Activated effector memory CD4-positive, alpha-beta T cell treated with Interleukin-2 at 50 U/mL for 16 hours (primary cell): ENCODE data around the gene TCF3.
"Not testable (repeated sequence)": the region's sequence is repeated elsewhere in the genome, so short reads cannot be mapped to it uniquely, and the experiment has no call there.

Experiments used
- DNase-seq: peaks from one replicate; pipeline ENCODE4 v3.0.0-alpha.2; 2020

TCF3 gene

GRCh38 chr19:1652471-1653299 lies at the start of gene TCF3:
Gene TCF3 (minus strand): TSS chr19:1652615. CDS start chr19:1650248, 2,367 bp downstream.
- peak; percentile 98 for DNase-seq

GRCh38 chr19:1700733-1701663 lies 48.6 kb upstream of the TCF3 start:
- DNase-seq: no peak

DNA sequence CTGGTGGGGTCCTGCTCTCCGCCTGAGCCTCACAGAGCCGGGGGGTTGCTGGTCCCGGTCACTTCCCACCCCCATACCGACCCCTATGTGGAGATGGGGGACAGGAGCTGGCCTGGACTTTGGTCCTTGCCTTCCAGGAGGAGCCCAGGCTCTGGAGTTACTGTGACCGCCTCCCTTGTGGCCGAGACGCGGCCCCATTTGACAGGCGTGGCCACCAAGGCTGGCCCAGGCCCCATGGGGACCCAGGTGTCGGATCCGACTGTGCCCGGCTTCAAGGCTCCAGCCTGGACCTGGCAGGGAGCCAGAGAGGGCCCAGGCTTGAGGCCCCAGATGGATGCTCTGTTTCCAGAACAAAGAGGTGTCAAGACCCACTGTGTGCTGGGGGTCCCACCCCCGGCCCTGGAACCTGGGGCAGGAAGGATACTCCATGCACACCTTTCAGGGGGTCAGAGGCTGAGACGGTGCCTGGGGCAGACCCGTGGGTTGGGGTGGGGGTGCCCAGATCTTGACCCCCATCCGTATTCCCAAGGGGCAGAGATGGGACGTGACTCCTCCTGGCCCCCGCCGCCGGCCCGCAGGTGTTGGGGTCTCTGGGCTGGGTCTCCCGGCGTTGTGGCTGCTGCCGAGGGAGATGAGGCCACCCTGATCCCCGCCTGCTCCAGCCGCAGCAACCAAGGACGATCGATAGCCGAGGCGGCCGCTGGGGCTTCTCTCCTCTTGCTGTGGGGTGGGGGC lies 47.8 kb upstream of the TCF3 start:
- no peak for DNase-seq

DNA sequence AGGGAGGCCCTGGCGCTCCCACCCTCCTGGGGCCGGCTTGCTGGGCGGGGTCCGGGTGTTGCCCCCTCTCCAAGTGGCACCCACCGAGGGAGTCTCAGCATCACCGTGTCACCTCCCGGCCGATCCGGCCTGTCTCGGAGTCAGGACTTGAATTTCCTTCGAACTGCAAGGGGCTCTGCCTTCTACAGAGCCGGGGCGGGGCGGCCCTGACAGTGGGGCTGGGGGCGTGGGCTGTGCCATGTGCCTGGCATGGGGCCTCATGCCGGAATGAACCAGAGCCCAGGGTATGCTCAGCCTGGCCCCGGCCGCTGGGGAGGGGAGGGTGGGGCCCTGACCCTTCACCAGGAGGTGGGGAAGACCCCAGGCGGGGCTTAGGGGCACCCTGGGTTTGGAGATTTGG lies 47.0 kb upstream of the TCF3 start:
- no peak for DNase-seq

DNA sequence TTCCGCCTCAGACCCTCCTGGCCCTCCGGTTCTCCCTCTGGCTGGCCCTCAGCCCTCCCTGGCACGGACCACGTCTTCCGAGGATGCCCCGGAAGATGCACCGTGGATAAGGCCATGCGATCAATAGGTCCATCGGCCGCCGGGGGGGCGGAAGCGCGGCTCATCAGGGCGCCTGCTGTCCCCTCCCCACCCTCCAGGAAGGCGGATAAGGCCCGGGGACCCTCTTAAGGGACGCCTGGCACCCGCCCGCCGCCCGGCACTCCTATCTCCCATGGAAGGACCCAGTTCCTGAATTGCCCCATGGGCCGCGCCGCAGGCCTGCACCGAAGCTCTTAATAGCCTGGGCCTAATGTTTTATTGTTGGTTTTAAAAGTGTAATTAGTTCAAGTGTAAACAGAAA lies 46.2 kb upstream of the TCF3 start:
- DNase-seq: no peak

DNA sequence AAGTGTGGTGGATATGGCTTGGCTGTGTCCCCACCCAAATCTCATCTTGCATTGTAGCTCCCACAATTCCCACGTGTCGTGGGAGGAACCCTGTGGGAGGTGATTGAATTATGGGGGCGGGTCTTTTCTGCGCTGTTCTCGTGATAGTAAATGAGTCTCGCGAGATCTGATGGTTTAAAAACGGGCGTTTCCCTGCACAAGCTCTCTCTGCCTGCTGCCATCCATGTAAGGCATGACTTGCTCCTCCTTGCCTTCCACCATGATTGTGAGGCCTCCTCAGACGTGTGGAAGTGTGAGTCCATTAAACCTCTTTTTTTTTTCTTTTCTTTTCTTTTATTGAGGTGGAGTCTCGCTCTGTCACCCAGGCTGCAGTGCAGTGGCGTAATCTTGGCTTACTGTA lies 43.1 kb upstream of the TCF3 start:
- DNase-seq: not testable (repeated sequence)

GRCh38 chr19:1691589-1692290 lies 39.3 kb upstream of the TCF3 start:
- no peak for DNase-seq

DNA sequence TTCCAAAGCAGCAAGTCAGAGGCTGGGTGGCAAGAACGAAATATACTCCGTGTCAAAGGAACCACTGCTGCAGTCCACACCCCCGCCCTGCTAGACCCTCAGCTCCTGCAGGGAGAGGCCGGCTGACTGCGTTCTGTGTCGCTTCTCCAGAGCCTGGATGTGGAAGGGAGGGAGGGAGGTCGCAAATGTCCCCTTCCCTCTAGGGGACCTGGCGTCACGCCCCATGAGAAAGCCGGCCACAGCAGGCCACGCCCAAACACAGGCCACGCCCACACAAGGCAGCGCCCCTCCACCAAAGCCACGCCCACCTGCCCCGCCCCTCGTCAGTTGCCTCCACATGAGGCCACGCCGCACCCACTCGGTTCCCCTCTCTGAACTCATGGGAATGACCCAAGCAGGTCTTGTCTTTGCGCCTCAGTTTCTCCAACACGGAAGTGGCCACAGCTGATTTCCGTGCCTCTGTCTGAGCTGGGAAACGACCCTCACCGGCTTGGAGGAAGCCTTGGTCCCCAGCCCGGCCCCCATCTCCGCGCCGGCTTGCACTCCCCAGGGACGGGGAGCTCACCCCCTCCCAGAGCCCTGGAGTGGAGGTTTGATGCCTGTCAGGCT lies 38.4 kb upstream of the TCF3 start:
- peak; percentile 21 for DNase-seq

DNA sequence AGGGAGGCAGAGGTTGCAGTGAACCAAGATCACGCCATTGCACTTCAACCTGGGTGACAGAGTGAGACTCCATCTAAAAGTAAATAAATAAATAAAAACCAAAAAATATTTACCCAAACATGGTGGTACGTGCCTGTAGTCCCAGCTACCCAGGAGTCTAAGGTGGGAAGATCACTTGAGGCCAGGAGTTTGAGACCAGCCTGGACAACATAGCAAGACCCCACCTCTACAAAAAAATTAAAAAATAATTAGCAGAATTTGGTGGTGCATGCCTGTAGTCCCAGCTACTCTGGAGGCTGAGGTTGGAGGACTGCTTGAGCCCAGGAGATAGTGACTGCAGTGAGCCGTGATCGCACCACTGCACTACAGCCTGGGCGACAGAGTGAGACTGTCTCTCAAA lies 33.4 kb upstream of the TCF3 start:
- DNase-seq: not testable (repeated sequence)

GRCh38 chr19:1685046-1685445 lies 32.6 kb upstream of the TCF3 start:
- no peak for DNase-seq

DNA sequence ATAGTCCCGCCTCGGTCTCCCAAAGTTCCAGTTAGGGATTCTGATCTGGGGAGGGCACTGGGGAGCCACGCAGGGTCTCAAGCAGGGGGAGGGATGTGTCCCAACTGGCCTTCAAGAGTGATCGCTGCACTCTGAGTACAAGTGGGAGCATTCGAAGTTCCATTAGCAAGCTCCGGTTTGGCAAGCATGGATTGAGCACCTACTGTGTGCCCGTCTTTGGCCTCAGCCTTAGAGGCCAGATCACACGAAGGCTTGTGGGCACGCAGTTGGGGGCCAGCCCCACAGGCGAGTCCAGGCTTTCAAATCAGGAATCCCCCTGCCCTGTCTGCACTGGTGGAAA lies 32.1 kb upstream of the TCF3 start:
- DNase-seq: no peak

DNA sequence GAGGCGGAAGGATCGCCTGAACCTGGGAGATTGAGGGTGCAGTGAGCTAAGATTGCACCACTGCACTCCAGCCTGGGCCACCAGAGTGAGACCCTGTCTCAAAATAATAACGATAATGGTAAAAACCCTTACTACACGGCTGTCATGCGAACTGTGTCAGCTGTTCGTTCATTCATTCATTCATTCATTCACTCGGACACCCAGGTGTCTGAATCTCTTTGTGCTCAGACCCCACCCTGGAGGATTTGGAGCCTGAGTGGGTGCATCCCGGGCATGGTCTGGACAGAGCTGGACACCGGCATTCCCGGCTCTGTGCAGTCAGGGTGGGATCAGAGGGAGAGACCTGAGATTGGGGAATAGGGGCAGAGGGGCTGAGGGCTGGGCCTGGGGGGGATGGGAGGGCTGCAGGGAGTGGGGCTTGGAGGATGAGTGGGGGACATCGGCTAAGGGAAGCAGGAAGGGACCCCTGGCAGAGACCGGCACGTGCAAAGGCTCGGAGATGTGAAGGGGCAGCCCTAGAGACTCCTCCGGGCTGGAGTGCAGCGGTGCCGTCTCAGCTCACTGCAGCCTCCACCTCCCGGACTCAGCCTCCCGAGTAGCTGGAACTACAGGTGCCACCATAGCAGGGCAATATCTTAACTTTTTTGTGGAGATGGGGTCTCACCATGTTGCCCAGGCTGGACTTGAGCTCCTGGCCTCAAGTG lies 31.6 kb upstream of the TCF3 start:
- DNase-seq: no peak

GRCh38 chr19:1680976-1681375 lies 28.6 kb upstream of the TCF3 start:
- no peak for DNase-seq

DNA sequence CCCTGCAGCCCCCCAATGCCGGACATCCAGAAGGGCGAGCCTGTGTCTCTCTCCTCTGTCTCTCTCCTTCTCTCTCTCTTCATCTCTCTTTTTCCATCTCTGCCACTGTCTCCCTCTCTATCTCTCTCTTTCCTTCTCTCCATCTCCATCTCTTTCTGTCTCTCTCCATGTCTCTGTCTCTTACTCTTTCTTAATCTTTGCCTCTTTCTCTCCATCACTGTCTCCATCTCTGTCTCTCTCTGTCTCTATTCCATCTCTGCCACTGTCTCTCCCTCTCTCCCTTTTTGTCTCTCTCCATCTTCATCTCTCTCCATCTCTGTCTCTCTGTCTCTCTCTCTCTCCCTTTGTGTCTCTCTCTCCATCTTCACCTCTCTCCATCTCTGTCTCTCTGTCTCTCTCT lies 25.7 kb upstream of the TCF3 start:
- no peak for DNase-seq

DNA sequence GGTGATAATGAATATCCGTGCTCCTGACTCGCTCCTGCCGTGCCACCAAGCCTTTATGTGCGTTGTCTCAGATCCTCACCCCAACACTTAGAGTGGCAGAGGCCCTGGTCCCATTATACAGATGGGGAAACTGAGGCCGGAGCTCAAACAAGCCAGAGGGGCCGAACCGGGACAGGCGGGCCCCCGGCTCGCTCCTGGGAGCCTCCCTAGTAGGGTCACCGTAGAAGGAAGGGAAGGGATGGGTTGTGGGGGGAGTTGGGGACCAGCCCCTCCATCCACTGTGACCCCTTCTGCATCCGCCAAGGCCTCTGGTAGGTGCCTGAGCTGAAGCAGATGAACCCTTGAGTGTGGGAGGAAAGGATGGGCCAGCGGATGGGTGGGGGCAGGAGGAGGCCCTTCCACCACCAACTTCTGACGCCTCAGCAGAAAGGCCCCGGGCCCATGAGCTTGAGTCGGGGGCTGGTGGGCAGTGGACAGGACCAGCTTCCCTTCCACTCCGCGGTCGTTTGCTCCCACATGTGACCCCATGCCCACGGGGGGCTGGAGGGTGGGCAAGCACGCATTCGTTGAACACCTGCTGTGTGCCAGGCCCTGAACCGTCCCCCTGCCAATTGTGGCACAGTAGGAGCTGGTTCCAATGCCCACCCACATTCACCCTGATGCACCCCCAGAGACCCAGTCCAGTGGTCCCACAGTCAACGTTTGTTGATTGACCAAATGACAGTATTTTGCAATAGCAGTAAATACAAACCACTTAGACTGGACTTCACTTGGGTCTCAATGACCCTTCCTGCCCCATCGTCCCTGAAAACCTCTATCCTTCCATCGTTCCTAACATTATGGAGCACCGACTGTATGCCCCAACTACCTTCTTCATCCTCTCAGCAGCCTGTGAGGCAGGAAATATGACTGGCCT lies 24.2 kb upstream of the TCF3 start:
- no peak for DNase-seq

GRCh38 chr19:1675633-1676350 lies 23.4 kb upstream of the TCF3 start:
- DNase-seq: no peak

DNA sequence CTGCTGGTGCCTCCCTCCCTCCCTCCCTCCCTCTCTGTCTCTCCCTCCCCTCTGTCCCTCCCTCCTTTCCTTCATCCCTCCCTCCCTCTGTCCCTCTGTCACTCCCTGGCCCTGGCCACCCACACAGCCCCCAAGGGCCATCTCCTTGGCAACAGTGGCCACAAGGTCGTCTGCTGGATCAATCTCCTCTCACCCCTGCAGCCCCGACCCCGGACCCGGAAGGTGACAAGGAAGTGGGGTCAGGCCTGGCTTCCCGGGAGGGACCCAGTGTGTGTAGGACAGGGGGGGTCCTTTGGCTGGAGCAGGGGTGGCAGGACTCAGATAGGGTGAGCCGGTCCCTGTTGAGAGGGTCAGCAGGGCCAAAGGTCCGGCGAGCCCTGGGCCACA lies 21.9 kb upstream of the TCF3 start:
- no peak for DNase-seq

DNA sequence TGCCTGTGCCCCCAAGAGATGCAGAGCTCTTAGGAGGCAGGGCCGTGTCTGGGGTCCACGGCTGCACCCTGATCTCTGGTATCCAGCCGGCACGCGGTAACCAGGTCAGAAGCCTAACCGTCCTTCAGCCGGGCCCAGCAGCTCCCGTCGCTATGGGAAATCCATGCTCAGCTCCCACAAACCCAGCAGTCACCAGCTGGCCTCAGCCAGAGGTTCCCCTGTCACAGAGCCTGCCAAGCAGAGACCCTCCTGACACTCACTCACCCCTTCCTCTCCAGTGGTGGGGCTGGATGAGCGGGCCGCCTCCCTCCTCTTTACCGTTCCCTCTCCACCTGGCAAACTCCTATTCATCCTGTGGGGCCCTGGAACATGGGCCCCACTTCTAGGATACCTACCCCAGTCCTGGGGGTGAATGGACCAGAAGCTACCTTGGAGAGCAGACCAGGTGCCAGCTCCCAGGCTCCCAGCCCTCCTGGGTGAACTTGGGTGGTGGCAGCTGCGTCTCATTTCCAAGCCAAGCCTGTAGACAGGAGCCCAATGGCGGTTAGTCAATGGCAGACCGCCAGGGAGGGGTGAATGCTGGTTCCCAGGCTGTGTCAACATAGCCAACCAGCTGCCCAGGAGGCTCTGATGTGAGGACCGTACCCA lies 21.4 kb upstream of the TCF3 start:
- no peak for DNase-seq
